Memory B cell (primary cell): ENCODE measurements around the gene NTRK3.

Experiments
- ATAC-seq: fragments of 150-1000 bp; cut with Tn5 transposase; 2 replicates; pipeline ENCODE4 v1.10.0; 2021; ENCODE audit warnings: low read depth, mild to moderate bottlenecking, moderate library complexity
- DNase-seq, 2 donors: peaks; one replicate each; pipeline ENCODE4 v3.0.0; 2022; ENCODE audit warnings: low spot score in 2 of 2
- H3K27ac Mint-ChIP-seq: one replicate; pipeline ENCODE4 v1.8.0; 2022; ENCODE audit warnings: mild to moderate bottlenecking, moderate library complexity, mixed read lengths
- H3K27me3 Mint-ChIP-seq: one replicate; pipeline ENCODE4 v1.8.0; 2022; ENCODE audit warnings: mixed read lengths
- H3K36me3 Mint-ChIP-seq: one replicate; pipeline ENCODE4 v1.8.0; 2022; ENCODE audit warnings: mild to moderate bottlenecking, mixed read lengths
- H3K4me1 Mint-ChIP-seq: one replicate; pipeline ENCODE4 v1.8.0; 2022; ENCODE audit warnings: mixed read lengths
- H3K4me3 Mint-ChIP-seq: one replicate; pipeline ENCODE4 v1.8.0; 2022; ENCODE audit warnings: mild to moderate bottlenecking, moderate library complexity, mixed read lengths
- H3K9me3 Mint-ChIP-seq: one replicate; pipeline ENCODE4 v1.8.0; 2022; ENCODE audit warnings: mixed read lengths

Gene NTRK3

GRCh38 chr15:87977907-87978306 is 278.6 kb downstream of the NTRK3 start:
- no peaks in the 10 kb centered on the region for H3K36me3 Mint-ChIP-seq
- H3K4me1 Mint-ChIP-seq: no peaks in the 10 kb centered on the region
- DNase-seq: no peak
- no peak overlapping the region for H3K27ac Mint-ChIP-seq
- ATAC-seq: no peak
- peaks cover under 1% of the 10 kb centered on the region for H3K9me3 Mint-ChIP-seq
- H3K27me3 Mint-ChIP-seq: peaks cover 5% of the 10 kb centered on the region
- no peak overlapping the region for H3K4me3 Mint-ChIP-seq

- no peak for ATAC-seq
- Mint-ChIP-seq H3K27me3 (peaks cover 6% of the 10 kb centered on the region), H3K4me3 (no peak overlapping the region), H3K27ac (no peak overlapping the region), H3K9me3 (peaks cover 2% of the 10 kb centered on the region), H3K36me3 (no peaks in the 10 kb centered on the region), H3K4me1 (no peaks in the 10 kb centered on the region)
- no peak for DNase-seq
These were observed 280.0 kb downstream of the NTRK3 start for GRCh38 chr15:87976552-87976951.

GRCh38 chr15:87973501-87974215 is 282.9 kb downstream of the NTRK3 start:
- ATAC-seq (no peak), DNase-seq (no peak)
- Mint-ChIP-seq H3K4me1 (no peaks in the 10 kb centered on the region), H3K9me3 (peaks cover 2% of the 10 kb centered on the region), H3K36me3 (no peaks in the 10 kb centered on the region), H3K27ac (no peak overlapping the region), H3K4me3 (no peak overlapping the region), H3K27me3 (peaks cover 6% of the 10 kb centered on the region)

DNA sequence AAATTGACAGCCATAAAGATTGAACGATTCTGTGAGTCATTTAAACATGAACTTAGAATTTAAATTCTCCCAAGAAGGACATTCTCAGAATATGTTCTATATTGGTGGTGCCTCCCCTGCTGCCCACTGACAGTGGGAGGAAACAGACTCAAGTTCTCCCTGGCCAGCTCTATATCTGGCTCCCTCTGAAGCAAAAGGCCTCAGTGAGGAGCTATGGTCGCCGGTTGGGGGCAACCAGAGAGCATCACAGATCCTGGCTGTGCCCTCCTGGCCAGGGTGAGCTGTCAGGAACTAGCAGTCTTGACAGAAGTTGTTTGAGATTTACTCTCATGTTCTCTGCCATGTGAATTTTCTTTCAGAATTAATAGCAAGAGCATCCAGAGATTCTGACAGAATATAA is 285.5 kb downstream of the NTRK3 start:
- Mint-ChIP-seq H3K4me1 (no peaks in the 10 kb centered on the region), H3K27me3 (peaks cover 6% of the 10 kb centered on the region), H3K36me3 (no peaks in the 10 kb centered on the region), H3K4me3 (no peak overlapping the region), H3K9me3 (peaks cover 3% of the 10 kb centered on the region), H3K27ac (no peak overlapping the region)
- DNase-seq: no peak
- no peak for ATAC-seq

DNA sequence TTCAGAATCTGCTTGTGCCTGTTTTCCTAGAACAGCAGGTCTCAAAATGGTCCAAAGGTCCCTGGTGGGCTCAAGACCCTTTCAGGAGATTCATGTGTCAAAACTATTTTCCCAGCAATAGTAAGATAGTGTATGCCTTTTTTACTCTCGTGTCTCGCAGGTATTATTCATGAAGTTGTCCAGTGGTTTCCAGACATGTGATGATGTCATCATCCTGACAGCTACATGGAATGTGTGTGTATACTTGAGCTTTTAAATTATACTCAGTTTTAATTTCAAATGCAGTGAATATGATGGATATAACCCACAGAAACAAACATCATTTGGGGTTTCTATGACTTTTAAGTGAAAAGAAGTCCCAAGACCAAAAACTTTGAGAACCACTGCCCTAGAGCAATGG is 288.6 kb downstream of the NTRK3 start:
- Mint-ChIP-seq H3K9me3 (peaks cover 3% of the 10 kb centered on the region), H3K4me1 (no peaks in the 10 kb centered on the region), H3K4me3 (no peak overlapping the region), H3K27me3 (peaks cover 2% of the 10 kb centered on the region), H3K27ac (no peak overlapping the region), H3K36me3 (no peaks in the 10 kb centered on the region)
- ATAC-seq (no peak), DNase-seq (no peak)

DNA sequence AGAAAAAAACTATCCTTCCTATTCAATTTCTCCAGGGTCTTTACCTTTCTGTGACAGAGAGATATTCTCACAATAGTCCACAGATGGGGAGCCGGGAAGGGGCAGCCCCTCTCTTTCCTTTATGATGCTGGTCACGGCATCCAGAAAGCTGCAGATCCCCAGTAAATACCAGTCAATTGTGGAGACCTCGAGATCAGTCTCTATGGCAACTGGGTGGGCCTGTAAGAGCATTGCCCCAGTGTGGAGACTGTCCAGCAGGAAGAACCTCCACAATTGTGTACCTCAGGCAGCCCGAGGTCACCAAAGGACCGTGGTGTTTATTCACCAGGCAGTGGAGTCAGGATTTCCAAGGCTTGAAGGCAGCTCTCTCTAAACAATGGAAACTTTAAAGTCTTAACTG is 291.2 kb downstream of the NTRK3 start:
- ATAC-seq: no peak
- peaks cover 4% of the 10 kb centered on the region for H3K9me3 Mint-ChIP-seq
- H3K4me3 Mint-ChIP-seq: no peak overlapping the region
- DNase-seq: no peak
- no peaks in the 10 kb centered on the region for H3K4me1 Mint-ChIP-seq
- H3K27ac Mint-ChIP-seq: no peak overlapping the region
- peaks cover 5% of the 10 kb centered on the region for H3K27me3 Mint-ChIP-seq
- H3K36me3 Mint-ChIP-seq: no peaks in the 10 kb centered on the region

- no peak for ATAC-seq
These were observed 294.1 kb downstream of the NTRK3 start for GRCh38 chr15:87962428-87962827.

GRCh38 chr15:87961851-87962420 is 294.6 kb downstream of the NTRK3 start:
- DNase-seq: no peak
- Mint-ChIP-seq H3K36me3 (no peaks in the 10 kb centered on the region), H3K4me1 (no peaks in the 10 kb centered on the region), H3K4me3 (no peak overlapping the region), H3K27ac (no peak overlapping the region), H3K27me3 (peaks cover 5% of the 10 kb centered on the region), H3K9me3 (peaks cover 4% of the 10 kb centered on the region)
- ATAC-seq: no peak

More at GRCh38 chr15:87962428-87962827, 294.1 kb downstream of the NTRK3 start:
- Mint-ChIP-seq H3K36me3 (no peaks in the 10 kb centered on the region), H3K9me3 (peaks cover 4% of the 10 kb centered on the region), H3K4me1 (no peaks in the 10 kb centered on the region), H3K27me3 (peaks cover 5% of the 10 kb centered on the region), H3K27ac (no peak overlapping the region), H3K4me3 (no peak overlapping the region)
- DNase-seq: no peak

- ATAC-seq (no peak), DNase-seq (no peak)
- no peak overlapping the region for H3K4me3 Mint-ChIP-seq
- H3K36me3 Mint-ChIP-seq: no peaks in the 10 kb centered on the region
- H3K4me1 Mint-ChIP-seq: no peaks in the 10 kb centered on the region
- H3K27me3 Mint-ChIP-seq: peaks cover 5% of the 10 kb centered on the region
- H3K27ac Mint-ChIP-seq: no peak overlapping the region
- peaks cover 4% of the 10 kb centered on the region for H3K9me3 Mint-ChIP-seq
These were observed 296.9 kb downstream of the NTRK3 start for GRCh38 chr15:87959662-87960061.

DNA sequence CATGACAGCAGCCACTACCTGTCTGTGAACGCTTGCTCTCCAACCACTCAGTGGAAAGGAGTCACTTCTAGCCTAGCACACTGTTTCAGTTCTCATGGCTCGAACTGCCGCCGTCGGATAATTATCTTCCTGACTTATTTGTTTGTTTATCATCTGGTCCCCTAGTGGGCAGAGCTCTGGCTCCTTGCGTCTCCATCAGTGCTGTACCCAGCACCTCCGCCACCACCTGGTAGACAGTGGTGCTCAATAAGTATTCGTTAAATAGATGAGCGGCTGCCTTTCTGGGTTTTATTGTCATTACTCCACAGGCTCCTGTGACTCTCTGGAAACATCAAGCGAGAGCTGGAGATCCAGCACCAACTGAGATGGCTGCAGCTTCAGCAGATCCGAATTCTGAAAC is 297.5 kb downstream of the NTRK3 start:
- H3K27me3 Mint-ChIP-seq: peaks cover 5% of the 10 kb centered on the region
- no peak overlapping the region for H3K4me3 Mint-ChIP-seq
- H3K36me3 Mint-ChIP-seq: no peaks in the 10 kb centered on the region
- DNase-seq (no peak), ATAC-seq (no peak)
- no peak overlapping the region for H3K27ac Mint-ChIP-seq
- H3K4me1 Mint-ChIP-seq: no peaks in the 10 kb centered on the region
- H3K9me3 Mint-ChIP-seq: peaks cover 4% of the 10 kb centered on the region

DNA sequence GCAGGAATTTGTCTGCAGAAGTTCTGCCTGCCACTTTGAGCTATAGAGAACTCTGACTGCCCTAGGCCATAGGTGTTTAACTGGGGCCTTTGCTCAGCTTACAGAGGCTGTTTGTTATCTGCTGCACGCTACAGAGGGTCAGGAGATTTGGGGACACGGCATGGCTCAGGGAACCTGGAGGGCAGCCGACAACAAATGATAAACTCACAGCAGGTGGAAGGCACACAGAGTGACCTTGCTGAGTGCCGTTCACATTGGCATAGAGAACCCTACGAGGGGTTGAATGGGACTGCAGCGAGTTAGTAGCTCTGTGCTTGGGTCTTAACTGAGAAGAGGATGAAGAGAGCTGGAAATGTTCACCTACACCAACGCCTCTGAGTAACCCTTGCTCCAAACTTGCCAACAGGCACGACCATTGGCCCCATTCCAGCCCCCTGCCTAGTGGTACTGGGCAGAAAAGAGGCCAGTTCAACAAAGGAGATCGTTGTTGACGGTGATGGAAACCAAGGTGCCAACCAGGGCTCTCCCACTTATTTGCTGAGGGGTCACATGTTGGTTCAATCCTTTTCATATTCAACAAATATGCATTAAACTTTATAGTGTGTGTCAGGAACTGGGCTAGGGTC is 301.1 kb downstream of the NTRK3 start:
- Mint-ChIP-seq H3K9me3 (peaks cover 4% of the 10 kb centered on the region), H3K27me3 (no peaks in the 10 kb centered on the region), H3K27ac (no peak overlapping the region), H3K4me1 (no peaks in the 10 kb centered on the region), H3K4me3 (no peak overlapping the region), H3K36me3 (no peaks in the 10 kb centered on the region)
- DNase-seq (no peak), ATAC-seq (no peak)

GRCh38 chr15:87954793-87955192 is 301.7 kb downstream of the NTRK3 start:
- DNase-seq (no peak), ATAC-seq (no peak)
- H3K9me3 Mint-ChIP-seq: peaks cover 4% of the 10 kb centered on the region
- H3K27ac Mint-ChIP-seq: no peak overlapping the region
- no peaks in the 10 kb centered on the region for H3K36me3 Mint-ChIP-seq
- H3K4me1 Mint-ChIP-seq: no peaks in the 10 kb centered on the region
- H3K27me3 Mint-ChIP-seq: no peaks in the 10 kb centered on the region
- H3K4me3 Mint-ChIP-seq: no peak overlapping the region

DNA sequence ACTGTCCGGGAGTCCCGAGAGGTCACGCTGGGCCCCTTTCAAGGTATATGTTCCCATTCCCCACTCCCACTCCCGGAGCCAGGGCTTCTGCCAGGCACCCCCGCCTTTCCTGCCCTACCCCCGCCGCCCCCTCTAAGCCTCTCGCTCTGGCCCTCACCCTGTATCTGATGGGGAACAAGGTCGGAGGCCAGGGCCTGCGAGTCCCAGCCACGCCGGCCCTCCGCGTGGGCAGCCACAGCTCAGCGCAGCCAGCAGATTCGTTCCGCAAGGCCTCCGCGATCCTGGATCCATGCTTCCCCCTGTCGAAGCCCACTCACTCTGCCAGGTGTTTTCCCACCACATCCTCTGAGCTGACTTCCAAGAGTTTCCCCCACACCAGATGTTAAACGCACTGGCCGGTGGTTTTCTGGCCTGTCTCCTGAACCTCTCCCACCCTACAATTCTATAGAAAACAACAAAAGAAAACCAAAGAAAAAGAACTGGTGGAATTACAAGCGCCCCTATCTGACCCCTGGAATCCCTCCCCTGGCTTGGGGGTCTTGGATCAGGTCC is 303.7 kb downstream of the NTRK3 start:
- peaks cover 4% of the 10 kb centered on the region for H3K9me3 Mint-ChIP-seq
- DNase-seq (no peak), ATAC-seq (no peak)
- no peaks in the 10 kb centered on the region for H3K36me3 Mint-ChIP-seq
- no peak overlapping the region for H3K4me3 Mint-ChIP-seq
- H3K4me1 Mint-ChIP-seq: no peaks in the 10 kb centered on the region
- H3K27ac Mint-ChIP-seq: no peak overlapping the region
- H3K27me3 Mint-ChIP-seq: no peaks in the 10 kb centered on the region

DNA sequence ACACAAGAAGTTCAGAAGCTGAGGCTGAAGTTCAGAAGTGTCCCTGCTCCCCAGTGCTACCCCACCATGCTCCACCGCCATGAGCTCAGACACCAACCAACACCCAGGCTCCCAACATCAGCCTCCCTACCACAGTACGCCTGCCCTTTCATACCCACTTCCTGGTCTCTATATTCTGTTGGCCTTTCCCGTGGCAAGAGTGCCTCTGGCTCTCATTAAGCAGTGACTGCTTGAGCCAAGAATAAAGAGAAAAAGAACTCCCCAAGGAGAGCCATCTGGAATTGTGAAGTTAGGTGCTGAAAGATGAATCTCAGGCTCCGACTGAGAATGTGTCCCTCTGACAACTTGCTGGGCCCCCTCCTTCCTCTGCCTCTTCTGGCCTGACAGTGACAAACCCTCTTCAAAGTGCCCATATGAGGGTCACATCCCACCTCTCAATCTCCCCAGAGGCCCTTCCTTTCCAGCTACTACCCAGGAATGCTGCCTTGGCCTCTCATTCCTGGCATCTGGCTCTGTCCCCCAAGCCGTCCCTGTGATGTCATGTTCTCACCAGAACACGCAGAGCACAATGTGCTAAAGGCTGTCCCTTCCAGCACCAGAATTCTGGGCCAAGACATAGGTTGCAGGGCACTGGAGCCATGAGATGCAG is 306.8 kb downstream of the NTRK3 start:
- no peaks in the 10 kb centered on the region for H3K36me3 Mint-ChIP-seq
- H3K27me3 Mint-ChIP-seq: no peaks in the 10 kb centered on the region
- DNase-seq: no peak
- peaks cover 2% of the 10 kb centered on the region for H3K9me3 Mint-ChIP-seq
- no peak overlapping the region for H3K4me3 Mint-ChIP-seq
- ATAC-seq: no peak
- no peak overlapping the region for H3K27ac Mint-ChIP-seq
- no peaks in the 10 kb centered on the region for H3K4me1 Mint-ChIP-seq
